Mucosa of rectum (tissue), 2 donors: ENCODE measurements around the gene TJP1.
"Not testable (repeated sequence)": the region's sequence is repeated elsewhere in the genome, so short reads cannot be mapped to it uniquely, and the experiment has no call there.

ENCODE experiments used
- H3K27ac ChIP-seq, 2 donors: one replicate each; pipeline ENCODE4 v1.7.0; 2013; ENCODE audit warnings: inconsistent platforms in 2 of 2, low read depth in 2 of 2, low read length in 2 of 2
- H3K27me3 ChIP-seq, 2 donors: one replicate each; pipeline ENCODE4 v1.7.0; 2013; ENCODE audit warnings: low read length in 2 of 2; ENCODE audit not compliant: control insufficient read depth in 2 of 2, insufficient read depth in 2 of 2
- H3K36me3 ChIP-seq, 2 donors: one replicate each; pipeline ENCODE4 v1.7.0; 2013; ENCODE audit warnings: low read length in 2 of 2; ENCODE audit not compliant: control insufficient read depth in 2 of 2, insufficient read depth in 2 of 2
- H3K4me1 ChIP-seq, 2 donors: one replicate each; pipeline ENCODE4 v1.7.0; 2013; ENCODE audit warnings: low read length in 2 of 2, mild to moderate bottlenecking in 1 of 2; ENCODE audit not compliant: control insufficient read depth in 2 of 2, insufficient read depth in 2 of 2
- H3K4me3 ChIP-seq, 2 donors: one replicate each; pipeline ENCODE4 v1.7.0; 2013; ENCODE audit warnings: low read length in 2 of 2
- H3K9ac ChIP-seq, 2 donors: one replicate each; pipeline ENCODE4 v1.7.0; 2013; ENCODE audit warnings: low read length in 2 of 2, low read depth in 1 of 2, mild to moderate bottlenecking in 1 of 2
- H3K9me3 ChIP-seq, 2 donors: one replicate each; pipeline ENCODE4 v1.7.0; 2013; ENCODE audit warnings: low read length in 2 of 2; ENCODE audit not compliant: control insufficient read depth in 2 of 2
- donor health status: healthy.
- donor health status: Normal muscosa, but diverticular disease.

Gene TJP1

DNA sequence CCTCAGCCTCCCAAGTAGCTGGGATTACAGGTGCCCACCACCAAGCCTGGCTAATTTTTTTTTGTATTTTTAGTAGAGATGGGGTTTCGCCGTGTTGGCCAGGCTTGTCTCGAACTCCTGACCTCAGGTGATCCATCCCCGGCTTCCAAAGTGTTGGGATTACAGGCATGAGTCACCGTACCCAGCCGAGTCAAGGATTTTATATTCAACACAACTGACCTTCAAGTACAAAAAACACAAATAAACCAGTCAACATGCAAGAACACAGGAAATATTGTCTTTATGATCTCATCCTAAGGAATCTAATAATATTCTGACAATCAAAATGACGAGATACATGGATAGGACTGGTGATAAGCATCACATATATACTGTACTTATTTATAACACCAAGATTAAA, 37.9 kb downstream of the TJP1 start:
- no peak overlapping the region for H3K9ac ChIP-seq
- no peaks in the 10 kb centered on the region for H3K4me1 ChIP-seq
- H3K9me3 ChIP-seq = no peaks in the 10 kb centered on the region
- no peak overlapping the region for H3K4me3 ChIP-seq
- H3K27me3 ChIP-seq = no peaks in the 10 kb centered on the region
- no peak overlapping the region for H3K27ac ChIP-seq
- H3K36me3 ChIP-seq = no peaks in the 10 kb centered on the region

DNA sequence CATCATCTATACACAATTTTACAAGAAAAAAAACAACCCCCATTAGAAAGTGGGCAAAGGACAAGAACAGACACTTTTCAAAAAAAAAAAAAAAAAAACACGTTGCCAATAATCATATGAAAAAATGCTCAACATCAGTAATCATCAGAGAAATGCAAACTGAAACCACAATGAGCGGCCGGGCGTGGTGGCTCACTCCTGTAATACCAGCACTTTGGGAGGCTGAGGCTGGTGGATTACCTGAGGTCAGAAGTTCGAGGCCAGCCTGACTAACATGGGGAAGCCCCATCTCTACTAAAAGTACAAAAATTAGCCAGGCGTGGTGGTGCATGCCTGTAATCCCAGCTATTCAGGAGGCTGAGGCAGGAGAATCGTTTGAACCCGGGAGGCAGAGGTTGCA, 39.5 kb downstream of the TJP1 start:
- not testable (repeated sequence) for H3K9me3 ChIP-seq, H3K4me3 ChIP-seq, H3K4me1 ChIP-seq, H3K36me3 ChIP-seq, H3K9ac ChIP-seq, H3K27ac ChIP-seq, H3K27me3 ChIP-seq

GRCh38 chr15:29778382-29778781, 43.9 kb downstream of the TJP1 start:
- Histone ChIP-seq H3K4me1 (no peaks in the 10 kb centered on the region), H3K27ac (no peak overlapping the region)

DNA sequence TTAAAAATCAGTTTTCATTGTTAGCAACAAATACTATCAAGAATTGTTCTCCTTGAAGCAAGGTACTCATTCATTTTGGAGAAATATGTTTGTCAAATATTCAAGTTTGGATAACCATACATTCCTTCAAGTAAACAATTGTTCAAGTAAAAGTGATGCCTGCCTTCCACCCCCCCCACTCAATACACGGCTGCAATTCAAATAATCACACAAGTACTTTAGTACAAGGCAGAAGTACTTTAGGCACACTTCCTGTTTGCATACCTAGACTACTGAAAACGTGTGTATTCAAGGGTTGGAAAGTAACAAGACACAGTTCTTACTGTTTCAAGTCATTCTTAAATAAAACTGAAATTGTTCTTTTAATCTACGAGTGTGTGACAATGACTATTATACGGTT, 45.4 kb downstream of the TJP1 start:
- Histone ChIP-seq H3K9me3 (no peaks in the 10 kb centered on the region), H3K27ac (no peak overlapping the region), H3K36me3 (no peaks in the 10 kb centered on the region), H3K4me3 (no peak overlapping the region), H3K4me1 (no peaks in the 10 kb centered on the region), H3K9ac (no peak overlapping the region), H3K27me3 (no peaks in the 10 kb centered on the region)

More at GRCh38 chr15:29778382-29778781, 43.9 kb downstream of the TJP1 start:
- H3K9ac ChIP-seq = no peak overlapping the region
- H3K36me3 ChIP-seq = no peaks in the 10 kb centered on the region
- no peaks in the 10 kb centered on the region for H3K9me3 ChIP-seq
- H3K4me3 ChIP-seq = no peak overlapping the region
- H3K27me3 ChIP-seq = no peaks in the 10 kb centered on the region

- H3K9ac ChIP-seq = no peak overlapping the region
- H3K4me1 ChIP-seq = no peaks in the 10 kb centered on the region
- no peak overlapping the region for H3K4me3 ChIP-seq
- no peaks in the 10 kb centered on the region for H3K9me3 ChIP-seq
- H3K27me3 ChIP-seq = no peaks in the 10 kb centered on the region
- H3K27ac ChIP-seq = no peak overlapping the region
- H3K36me3 ChIP-seq = peaks cover 0 to 6% of the 10 kb centered on the region in 2 donors
These were observed 47.4 kb downstream of the TJP1 start for GRCh38 chr15:29774900-29775299.

- Histone ChIP-seq H3K9me3 (no peaks in the 10 kb centered on the region), H3K4me3 (no peak overlapping the region), H3K27ac (no peak overlapping the region), H3K9ac (no peak overlapping the region), H3K4me1 (no peaks in the 10 kb centered on the region), H3K36me3 (peaks cover 5 to 10% of the 10 kb centered on the region in 2 donors), H3K27me3 (no peaks in the 10 kb centered on the region)
These were observed 48.5 kb downstream of the TJP1 start for GRCh38 chr15:29773816-29774215.

DNA sequence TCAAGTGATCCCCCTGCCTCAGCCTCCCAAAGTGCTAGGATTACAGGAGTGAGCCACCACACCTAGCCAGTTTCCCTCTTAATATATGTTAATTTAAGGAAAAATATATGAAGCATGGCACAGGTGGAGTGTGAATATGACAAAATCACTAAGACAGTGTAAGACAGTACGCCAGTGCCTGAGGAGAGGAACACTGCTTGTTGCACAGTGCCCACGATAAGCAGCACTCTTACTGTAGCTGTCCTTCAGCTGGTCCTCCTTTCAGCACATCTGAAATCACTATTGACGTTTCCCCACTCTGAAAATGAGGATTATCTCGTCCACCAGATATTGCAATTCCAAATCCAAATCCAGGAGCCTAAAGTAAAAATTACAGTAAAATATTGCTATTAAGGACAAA, 49.3 kb downstream of the TJP1 start:
- Histone ChIP-seq H3K4me3 (no peak overlapping the region), H3K27ac (no peak overlapping the region), H3K9ac (no peak overlapping the region), H3K4me1 (no peaks in the 10 kb centered on the region), H3K27me3 (no peaks in the 10 kb centered on the region), H3K9me3 (no peaks in the 10 kb centered on the region), H3K36me3 (peaks cover 5 to 10% of the 10 kb centered on the region in 2 donors)

- no peak overlapping the region for H3K27ac ChIP-seq
- H3K36me3 ChIP-seq = peaks cover 5 to 15% of the 10 kb centered on the region in 2 donors
- no peak overlapping the region for H3K4me3 ChIP-seq
- H3K4me1 ChIP-seq = no peaks in the 10 kb centered on the region
- H3K9me3 ChIP-seq = no peaks in the 10 kb centered on the region
- H3K9ac ChIP-seq = no peak overlapping the region
- no peaks in the 10 kb centered on the region for H3K27me3 ChIP-seq
These were observed 51.5 kb downstream of the TJP1 start for GRCh38 chr15:29770796-29771195.

DNA sequence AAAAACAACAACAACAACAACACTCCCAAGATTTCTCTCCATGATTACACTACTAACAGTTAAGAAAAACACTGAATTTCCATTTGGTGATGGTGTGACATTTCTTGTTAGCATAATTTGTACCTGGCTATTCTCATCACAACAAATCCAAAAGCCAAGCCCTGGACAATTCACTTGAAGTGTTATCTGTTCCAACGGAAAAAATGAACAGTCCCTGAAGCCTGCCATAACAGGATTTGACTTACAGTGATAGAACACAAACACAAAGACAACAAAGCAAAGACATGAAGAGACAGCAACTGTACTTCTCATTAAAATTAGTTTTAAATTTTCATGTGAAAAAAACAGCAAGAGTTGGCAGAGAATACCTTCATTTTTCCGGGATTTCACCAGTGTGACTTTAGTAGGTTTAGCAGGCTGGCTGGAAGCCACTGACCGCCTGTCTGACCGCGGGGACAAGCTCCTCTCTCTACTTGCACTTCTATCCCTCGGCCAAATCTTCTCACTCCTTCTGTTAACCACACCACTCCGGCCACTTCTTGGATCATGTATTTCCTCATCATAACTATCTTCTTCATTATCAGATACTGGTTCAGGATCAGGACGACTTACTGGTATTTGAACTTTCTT, 56.3 kb downstream of the TJP1 start:
- Histone ChIP-seq H3K4me3 (no peak overlapping the region), H3K27ac (no peak overlapping the region), H3K9me3 (no peaks in the 10 kb centered on the region)

DNA sequence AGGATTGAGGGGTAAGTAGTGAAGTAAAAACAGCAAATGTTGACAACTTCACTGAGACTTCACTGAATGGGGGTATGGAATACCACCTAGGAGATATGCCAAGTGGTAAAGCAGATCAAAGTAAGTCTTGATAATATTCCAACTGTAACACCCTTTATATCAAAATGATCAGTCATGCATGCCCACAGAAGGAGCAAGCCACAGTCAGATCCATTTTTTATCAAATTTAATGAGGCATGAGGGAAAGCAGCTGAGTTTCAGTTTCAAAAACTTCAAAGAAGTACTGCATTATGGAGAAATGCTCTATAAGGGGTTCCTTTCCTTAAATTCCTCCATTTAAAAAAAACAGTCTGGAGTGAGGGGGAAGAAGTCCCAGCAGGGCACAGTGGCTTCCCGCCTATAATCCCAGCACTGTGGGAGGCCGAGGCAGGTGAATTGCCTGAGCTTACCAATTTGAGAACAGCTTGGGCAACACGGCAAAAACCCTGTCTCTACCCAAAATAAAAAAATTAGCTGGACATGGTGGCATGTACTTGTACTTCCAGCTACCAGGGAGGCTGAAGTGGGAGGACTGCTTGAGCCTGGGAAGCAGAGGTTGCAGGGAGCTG, 56.9 kb downstream of the TJP1 start:
- Histone ChIP-seq H3K9ac (no peak overlapping the region), H3K27me3 (no peaks in the 10 kb centered on the region), H3K27ac (no peak overlapping the region), H3K4me1 (no peaks in the 10 kb centered on the region), H3K36me3 (peaks cover 17 to 31% of the 10 kb centered on the region in 2 donors), H3K9me3 (no peaks in the 10 kb centered on the region), H3K4me3 (no peak overlapping the region)

More for the DNA sequence above, 56.3 kb downstream of the TJP1 start:
- H3K27me3 ChIP-seq = no peaks in the 10 kb centered on the region
- H3K4me1 ChIP-seq = no peaks in the 10 kb centered on the region
- peaks cover 14 to 30% of the 10 kb centered on the region in 2 donors for H3K36me3 ChIP-seq
- H3K9ac ChIP-seq = no peak overlapping the region
